Gastroesophageal sphincter (tissue), 4 donors: Measurements from ENCODE around the gene ZNF408. TPM values are rescaled to one million over a fixed set of nuclear protein-coding genes. Genes with fewer than 3 reads are reported as not detected.

Source experiments
- ATAC-seq: fragments of 150-250 bp; one replicate; pipeline ENCODE4 v1.9.1; 2016; ENCODE audit warnings: mild to moderate bottlenecking, moderate library complexity
- H3K27ac ChIP-seq, 4 donors: fragments of 200-600 bp; sonication (generic) in 3 of 4; 1 replicate in 3 of 4; 2 replicates in 1 of 4; pipeline ENCODE4 v1.5.1; 2016 to 2019
- H3K27me3 ChIP-seq: fragments of 200-600 bp; sonication (generic); one replicate; pipeline ENCODE4 v1.5.1; 2019
- H3K36me3 ChIP-seq, 2 donors: fragments of 200-600 bp; sonication (generic); one replicate each; pipeline ENCODE4 v1.5.1; 2019; ENCODE audit warnings: control low read depth in 1 of 2
- H3K4me1 ChIP-seq, 3 donors: fragments of 200-600 bp; sonication (generic); 1 replicate in 2 of 3; 2 replicates in 1 of 3; pipeline ENCODE4 v1.5.1; 2016 to 2019; ENCODE audit warnings: control low read depth in 2 of 3
- H3K4me3 ChIP-seq, 2 donors: fragments of 200-600 bp; sonication (generic); one replicate each; pipeline ENCODE4 v1.5.1; 2019; ENCODE audit warnings: mild to moderate bottlenecking in 1 of 2, moderate library complexity in 1 of 2
- H3K9me3 ChIP-seq, 3 donors: fragments of 200-600 bp; sonication (generic); one replicate each; pipeline ENCODE4 v1.5.1; 2017 to 2019; ENCODE audit warnings: control low read depth in 2 of 3
- EP300 ChIP-seq: sonication (generic); formaldehyde crosslinking; IDR thresholded peaks from one replicate; pipeline ENCODE4 v1.6.1; 2017; ENCODE audit warnings: antibody characterized with exemption, mild to moderate bottlenecking
- POLR2A ChIP-seq, 2 donors: fragments of 450-650 bp; IDR thresholded peaks; one replicate each; pipeline ENCODE4 v1.6.1; 2017; ENCODE audit warnings: antibody characterized with exemption in 2 of 2, mild to moderate bottlenecking in 2 of 2, moderate library complexity in 1 of 2
- POLR2AphosphoS5 ChIP-seq: sonication (generic); formaldehyde crosslinking; IDR thresholded peaks from one replicate; pipeline ENCODE4 v1.6.1; 2017; ENCODE audit warnings: antibody characterized with exemption
- WGBS, 2 donors: methylation state at CpG; one replicate each; pipeline ENCODE4 v1.1.5; 2018; ENCODE audit warnings: low coverage in 1 of 2; 5-methylcytosine and 5-hydroxymethylcytosine counted together
- total RNA-seq, 4 donors: library from RNA; depleted of rRNA; stranded (reverse); fragments of >200 nt; gene quantifications; one replicate each; pipeline ENCODE4 v1.1.0, GENCODE V29; 2016
- TF ChIP-seq, protein P1 (sequence below), 4 experiments: fragments of 200-600 bp in 2 of 4; fragments of 450-650 bp in 2 of 4; sonication (generic) in 1 of 4; IDR thresholded peaks; one replicate each; pipeline ENCODE4 v1.5.1; 2017 to 2019; ENCODE audit warnings: antibody characterized with exemption in 4 of 4, mild to moderate bottlenecking in 2 of 4, moderate library complexity in 2 of 4

The ZNF408 gene
- total RNA-seq, 4 donors from 2014 or later: 4.7 to 14.2 (median 10.4) TPM

DNA sequence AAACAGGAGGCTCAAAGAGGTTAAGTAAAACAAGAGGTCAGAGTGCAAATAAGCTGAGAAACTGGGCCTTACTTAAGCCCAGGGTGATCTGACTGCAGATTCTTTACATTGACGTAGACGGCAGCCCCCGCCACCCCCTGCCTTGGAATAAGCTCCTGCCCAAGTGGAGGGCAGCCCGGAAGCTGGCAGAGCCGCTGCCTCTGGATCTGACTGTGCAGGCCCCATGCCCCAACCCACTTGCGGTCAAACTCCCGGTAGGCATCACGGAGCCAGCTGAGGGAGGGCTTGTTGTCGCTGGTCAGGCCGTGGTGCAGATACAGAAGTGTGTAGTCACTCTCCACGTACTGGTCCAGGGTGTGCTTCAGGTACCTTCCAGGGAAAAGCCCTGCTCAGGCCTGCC lies 19.0 kb upstream of the ZNF408 start:
- no peak for ATAC-seq
- Histone ChIP-seq H3K4me3 (no peak overlapping the region), H3K9me3 (no peaks in the 10 kb centered on the region), H3K27me3 (no peaks in the 10 kb centered on the region), H3K4me1 (peaks cover 0 to 28% (median 6%) of the 10 kb centered on the region in 3 donors), H3K27ac (no peak overlapping the region), H3K36me3 (peaks cover 0 to 89% of the 10 kb centered on the region in 2 donors)
- TF ChIP-seq POLR2A (IDR thresholded peaks at IDR 0.05) (no peak), EP300 (no peak), POLR2AphosphoS5 (no peak)
- TF ChIP-seq, protein P1, sequence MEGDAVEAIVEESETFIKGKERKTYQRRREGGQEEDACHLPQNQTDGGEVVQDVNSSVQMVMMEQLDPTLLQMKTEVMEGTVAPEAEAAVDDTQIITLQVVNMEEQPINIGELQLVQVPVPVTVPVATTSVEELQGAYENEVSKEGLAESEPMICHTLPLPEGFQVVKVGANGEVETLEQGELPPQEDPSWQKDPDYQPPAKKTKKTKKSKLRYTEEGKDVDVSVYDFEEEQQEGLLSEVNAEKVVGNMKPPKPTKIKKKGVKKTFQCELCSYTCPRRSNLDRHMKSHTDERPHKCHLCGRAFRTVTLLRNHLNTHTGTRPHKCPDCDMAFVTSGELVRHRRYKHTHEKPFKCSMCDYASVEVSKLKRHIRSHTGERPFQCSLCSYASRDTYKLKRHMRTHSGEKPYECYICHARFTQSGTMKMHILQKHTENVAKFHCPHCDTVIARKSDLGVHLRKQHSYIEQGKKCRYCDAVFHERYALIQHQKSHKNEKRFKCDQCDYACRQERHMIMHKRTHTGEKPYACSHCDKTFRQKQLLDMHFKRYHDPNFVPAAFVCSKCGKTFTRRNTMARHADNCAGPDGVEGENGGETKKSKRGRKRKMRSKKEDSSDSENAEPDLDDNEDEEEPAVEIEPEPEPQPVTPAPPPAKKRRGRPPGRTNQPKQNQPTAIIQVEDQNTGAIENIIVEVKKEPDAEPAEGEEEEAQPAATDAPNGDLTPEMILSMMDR (IDR thresholded peaks at IDR 0.05): no peak
- WGBS, 2 donors: 87 to 100% methylated on average over 2 to 10 of the region's 11 CpGs

DNA sequence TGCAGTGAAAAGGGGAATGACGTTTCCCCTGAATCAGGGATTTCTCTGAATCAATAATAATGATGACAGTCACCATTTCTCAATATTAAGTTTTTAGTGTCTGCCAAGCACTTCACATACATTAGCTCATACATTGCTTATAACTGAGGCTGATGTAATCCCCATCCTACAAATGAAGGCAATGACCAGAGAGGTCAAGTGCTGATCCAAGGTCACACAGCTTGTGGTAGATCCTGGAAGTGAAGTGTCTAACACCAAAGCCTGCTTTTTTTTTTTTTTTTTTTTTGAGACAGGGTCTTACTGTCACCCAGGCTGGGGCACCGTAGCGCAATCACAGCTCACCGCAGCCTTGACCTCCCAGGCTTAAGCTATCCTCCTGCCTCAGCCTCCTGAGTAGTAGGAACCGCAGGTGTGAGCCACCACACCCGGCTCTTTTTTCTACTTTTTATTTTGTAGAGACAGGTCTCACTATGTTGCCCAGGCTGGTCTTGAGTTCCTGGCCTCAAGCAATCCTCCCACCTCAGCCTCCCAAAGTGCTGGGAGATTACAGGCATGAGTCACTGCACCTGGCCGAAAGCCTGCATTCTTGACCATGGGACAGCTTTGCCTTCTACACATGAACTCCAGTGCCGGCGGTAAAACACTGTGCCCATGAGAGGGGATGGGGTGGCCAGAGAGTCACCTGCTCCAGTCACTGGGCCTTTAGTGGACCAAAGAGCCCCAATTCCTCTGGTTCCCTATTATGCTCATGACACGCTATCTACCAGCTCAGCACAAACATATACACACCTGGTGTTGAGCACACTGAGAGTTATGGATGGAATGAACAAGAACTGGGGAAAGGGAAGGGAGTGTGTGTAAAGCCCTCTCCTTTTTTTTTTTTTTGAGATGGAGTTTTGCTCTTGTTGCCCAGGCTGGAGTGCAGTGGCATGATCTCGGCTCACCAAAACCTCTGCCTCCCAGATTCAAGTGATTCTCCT lies 17.8 kb upstream of the ZNF408 start:
- WGBS, 2 donors: 80 to 82% methylated on average over 3 to 6 of the region's 11 CpGs
- Histone ChIP-seq H3K27me3 (no peaks in the 10 kb centered on the region), H3K4me1 (peaks cover 0 to 34% (median 3%) of the 10 kb centered on the region in 3 donors), H3K4me3 (no peak overlapping the region), H3K9me3 (no peaks in the 10 kb centered on the region), H3K36me3 (peaks cover 0 to 89% of the 10 kb centered on the region in 2 donors), H3K27ac (peak overlapping the region in 3 of 4 donors; percentile 11 to 57 (median 38))
- no peak for ATAC-seq
- TF ChIP-seq, protein P1 (IDR thresholded peaks at IDR 0.05): no peak
- TF ChIP-seq EP300 (no peak), POLR2AphosphoS5 (no peak), POLR2A (IDR thresholded peaks at IDR 0.05) (no peak)

DNA sequence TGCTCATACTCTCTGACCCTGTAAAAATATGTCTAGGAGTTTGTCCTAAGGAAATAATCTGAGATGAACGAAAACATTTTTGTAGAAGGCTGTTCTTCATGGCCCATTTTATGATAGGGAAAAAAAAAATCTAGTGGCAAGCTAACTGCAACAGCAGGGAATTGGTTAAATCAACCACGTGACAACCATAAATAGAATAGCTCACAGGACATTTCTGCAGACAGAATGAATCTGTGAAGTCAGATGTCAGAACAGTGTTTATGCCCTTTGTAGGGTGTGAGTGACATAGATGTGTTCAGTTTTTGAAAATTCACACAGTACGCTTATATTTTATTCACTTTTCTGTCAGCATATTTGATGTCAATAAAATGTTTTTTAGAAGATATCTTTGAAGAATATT lies 16.5 kb upstream of the ZNF408 start:
- 51 to 63% methylated on average over 3 of the region's 3 CpGs for WGBS, 2 donors
- no peaks in the 10 kb centered on the region for H3K9me3 ChIP-seq
- TF ChIP-seq EP300 (no peak), POLR2AphosphoS5 (no peak), POLR2A (IDR thresholded peaks at IDR 0.05) (no peak)
- TF ChIP-seq, protein P1 (IDR thresholded peaks at IDR 0.05): no peak
- H3K4me1 ChIP-seq: peaks cover 0 to 38% (median 5%) of the 10 kb centered on the region in 3 donors
- H3K36me3 ChIP-seq: peaks cover 0 to 89% of the 10 kb centered on the region in 2 donors
- H3K27me3 ChIP-seq: no peaks in the 10 kb centered on the region
- peak overlapping the region in 3 of 4 donors; percentile 11 to 57 (median 38) for H3K27ac ChIP-seq
- no peak for ATAC-seq
- no peak overlapping the region for H3K4me3 ChIP-seq

DNA sequence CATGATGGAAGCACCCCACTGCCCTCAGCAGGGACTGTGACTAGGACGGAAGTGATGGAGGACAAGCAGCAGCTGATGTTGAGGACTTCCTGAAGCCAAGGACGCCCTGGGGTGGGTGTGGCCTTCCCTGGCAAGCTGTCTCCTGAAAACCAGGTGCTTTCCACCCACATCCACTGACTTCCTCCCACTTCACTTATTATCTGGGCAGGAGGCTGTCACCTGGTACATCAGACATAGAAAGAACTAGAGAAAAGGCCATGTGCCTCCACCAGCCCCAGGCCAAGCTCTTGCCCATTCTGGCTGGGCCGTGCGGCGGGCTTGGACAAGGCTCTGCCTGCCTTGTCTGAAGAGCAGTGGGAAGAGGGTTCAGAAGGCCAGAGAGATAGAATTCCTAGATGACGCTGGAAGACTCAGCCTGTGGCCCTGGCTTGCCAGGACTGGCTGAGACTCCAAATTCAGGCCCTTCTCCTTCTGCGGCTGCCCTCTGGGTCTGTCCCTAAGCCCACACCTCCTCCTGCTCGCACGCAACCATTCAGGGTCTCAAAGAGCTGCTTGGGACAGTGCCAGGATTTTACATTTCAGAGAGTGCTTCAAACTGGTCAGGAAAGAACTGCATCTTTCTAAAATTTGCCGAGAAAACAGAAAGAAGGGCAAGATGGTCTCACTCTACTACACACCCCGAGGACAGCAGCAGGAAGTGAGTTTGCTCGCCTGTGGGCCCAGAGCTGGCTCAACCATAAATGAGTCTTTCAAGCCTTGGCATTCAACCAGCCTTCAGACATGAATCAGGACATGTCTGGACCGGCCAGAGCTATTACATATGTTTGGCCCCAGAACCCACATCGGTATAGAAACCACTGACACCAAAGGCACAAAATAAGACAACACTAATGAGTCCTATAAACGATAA lies 13.7 kb upstream of the ZNF408 start:
- Histone ChIP-seq H3K27me3 (no peaks in the 10 kb centered on the region), H3K27ac (peak overlapping the region in 3 of 4 donors; percentile 42 to 74 (median 70)), H3K9me3 (no peaks in the 10 kb centered on the region), H3K4me3 (no peak overlapping the region), H3K36me3 (peaks cover 0 to 89% of the 10 kb centered on the region in 2 donors), H3K4me1 (peaks cover 0 to 38% (median 5%) of the 10 kb centered on the region in 3 donors)
- TF ChIP-seq, protein P1 (IDR thresholded peaks at IDR 0.05): no peak
- no peak for TF ChIP-seq POLR2AphosphoS5
- peak; percentile 60 for ATAC-seq
- WGBS, 2 donors: 57 to 68% methylated on average over 6 to 8 of the region's 15 CpGs
